Bronchial epithelial cell (primary cell): ENCODE data around the gene REG1A. TPM values are rescaled to one million over a fixed set of nuclear protein-coding genes. Genes with fewer than 3 reads are reported as not detected.

ENCODE experiments used
- DNase-seq: peaks from one replicate; pipeline ENCODE4 v3.0.0-alpha.2; 2010; ENCODE audit warnings: low read depth
- FAIRE-seq: peaks from 2 replicates; lab custom pipeline; 2011; peaks lifted over from hg19 to GRCh38; lab: Jason Lieb, UNC
- H3K27me3 ChIP-seq: 2 replicates; pipeline ENCODE4 v1.5.1; 2011; ENCODE audit warnings: low read length; ENCODE audit not compliant: control insufficient read depth, insufficient read depth
- H3K36me3 ChIP-seq: 2 replicates; pipeline ENCODE4 v1.5.1; 2011; ENCODE audit warnings: low read length; ENCODE audit not compliant: control insufficient read depth, insufficient read depth
- H3K4me3 ChIP-seq: 2 replicates; pipeline ENCODE4 v1.5.1; 2011; ENCODE audit warnings: mild to moderate bottlenecking, low read depth, low read length, control low read depth
- CTCF ChIP-seq: IDR thresholded peaks from 2 replicates; pipeline ENCODE4 v1.5.1; 2011; ENCODE audit warnings: mild to moderate bottlenecking, moderate library complexity, low read length, control low read depth, inconsistent platforms; ENCODE audit not compliant: insufficient read depth, severe bottlenecking
- total RNA-seq: library from RNA; depleted of rRNA; stranded (reverse); fragments of >200 nt; gene quantifications from 2 replicates; pipeline ENCODE4 v1.2.1, GENCODE V29; 2014

Gene REG1A, protein sequence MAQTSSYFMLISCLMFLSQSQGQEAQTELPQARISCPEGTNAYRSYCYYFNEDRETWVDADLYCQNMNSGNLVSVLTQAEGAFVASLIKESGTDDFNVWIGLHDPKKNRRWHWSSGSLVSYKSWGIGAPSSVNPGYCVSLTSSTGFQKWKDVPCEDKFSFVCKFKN
- not detected in 2 replicates for total RNA-seq

- H3K36me3 ChIP-seq = no peaks in the 10 kb centered on the region
- DNase-seq (no peak), FAIRE-seq (no peak)
- no peak for TF ChIP-seq CTCF
- no peak within 1 kb of the TSS for H3K4me3 ChIP-seq
- no peaks in the 10 kb centered on the region for H3K27me3 ChIP-seq
These were observed at the start of gene REG1A for GRCh38 chr2:79120194-79120713. TSS of gene REG1A (plus strand) at chr2:79120488. CDS start at chr2:79120862, 374 bp downstream.

DNA sequence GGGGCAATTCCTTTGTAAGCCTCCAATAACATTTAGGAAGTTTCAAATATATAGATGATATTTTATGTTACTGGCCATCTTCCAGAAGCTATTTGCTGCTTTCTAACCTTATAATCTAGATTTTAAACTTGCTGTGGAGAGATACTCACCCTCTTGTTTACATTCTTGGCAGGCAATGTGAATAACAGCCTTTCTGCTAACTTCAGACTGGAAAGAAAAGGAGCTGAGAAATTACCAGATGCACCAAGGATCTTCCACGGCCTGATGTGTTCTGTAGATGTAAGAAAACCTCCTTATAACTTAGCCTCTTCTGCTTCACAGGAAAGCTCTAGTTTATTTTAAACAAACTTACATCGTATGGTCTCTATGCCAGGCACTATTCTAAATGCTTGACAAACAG, 49.2 kb upstream of the REG1A start:
- no peak overlapping the region for H3K4me3 ChIP-seq

DNA sequence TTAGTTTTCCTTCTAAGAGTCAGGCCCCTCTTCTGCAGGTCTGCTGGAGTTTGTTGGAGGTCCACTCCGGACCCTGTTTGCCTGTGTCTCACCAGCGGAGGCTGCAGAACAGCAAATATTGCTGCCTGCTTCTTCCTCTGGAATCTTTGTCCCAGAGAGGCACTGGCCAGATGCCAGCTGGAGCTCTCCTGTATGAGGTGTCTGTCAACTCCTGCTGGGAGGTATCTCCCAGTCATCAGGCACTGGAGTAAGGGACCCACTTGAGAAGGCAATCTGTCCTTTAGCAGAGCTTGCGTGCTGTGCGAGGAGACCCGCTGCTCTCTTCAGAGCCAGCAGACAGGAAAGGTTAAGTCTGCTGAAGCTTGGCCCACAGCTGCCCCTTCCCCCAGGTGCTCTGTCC, 37.3 kb upstream of the REG1A start:
- FAIRE-seq = no peak
- Histone ChIP-seq H3K4me3 (no peak overlapping the region), H3K27me3 (no peaks in the 10 kb centered on the region), H3K36me3 (no peaks in the 10 kb centered on the region)
- no peak for TF ChIP-seq CTCF
- no peak for DNase-seq

More for the DNA sequence above, 49.2 kb upstream of the REG1A start:
- Histone ChIP-seq H3K36me3 (no peaks in the 10 kb centered on the region), H3K27me3 (no peaks in the 10 kb centered on the region)
- FAIRE-seq (no peak), DNase-seq (no peak)
- no peak for TF ChIP-seq CTCF

DNA sequence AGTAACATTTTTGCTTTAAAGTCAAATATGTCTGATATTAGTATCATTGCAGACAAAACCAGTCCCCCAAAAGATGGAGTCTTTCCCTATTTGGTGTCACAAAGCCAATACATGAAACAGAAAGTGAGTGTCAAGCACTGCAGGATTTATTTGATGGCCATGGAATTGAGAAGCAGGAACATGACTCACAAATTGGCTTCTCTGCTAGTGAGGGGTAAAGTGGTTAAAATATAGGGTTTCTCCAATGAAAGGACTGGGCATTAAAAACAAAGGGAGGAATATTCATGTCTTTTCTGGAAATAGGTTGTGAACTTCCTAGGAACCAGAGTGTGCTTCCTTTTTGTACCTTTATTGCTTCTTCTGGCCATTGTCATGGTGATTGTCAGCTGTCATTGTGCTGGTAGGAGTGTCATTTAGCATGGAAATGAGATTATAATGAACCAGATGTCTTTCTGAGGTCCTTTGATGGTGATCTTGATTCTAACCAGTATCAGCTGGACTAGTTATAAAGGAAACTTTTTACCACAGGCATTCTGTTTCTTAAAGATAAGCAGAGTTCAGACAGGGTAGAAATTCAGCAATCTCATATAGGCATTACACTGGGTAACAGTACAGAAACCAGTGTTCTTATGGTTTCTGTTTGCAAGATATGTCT, 36.6 kb upstream of the REG1A start:
- no peak for FAIRE-seq
- no peak for DNase-seq

DNA sequence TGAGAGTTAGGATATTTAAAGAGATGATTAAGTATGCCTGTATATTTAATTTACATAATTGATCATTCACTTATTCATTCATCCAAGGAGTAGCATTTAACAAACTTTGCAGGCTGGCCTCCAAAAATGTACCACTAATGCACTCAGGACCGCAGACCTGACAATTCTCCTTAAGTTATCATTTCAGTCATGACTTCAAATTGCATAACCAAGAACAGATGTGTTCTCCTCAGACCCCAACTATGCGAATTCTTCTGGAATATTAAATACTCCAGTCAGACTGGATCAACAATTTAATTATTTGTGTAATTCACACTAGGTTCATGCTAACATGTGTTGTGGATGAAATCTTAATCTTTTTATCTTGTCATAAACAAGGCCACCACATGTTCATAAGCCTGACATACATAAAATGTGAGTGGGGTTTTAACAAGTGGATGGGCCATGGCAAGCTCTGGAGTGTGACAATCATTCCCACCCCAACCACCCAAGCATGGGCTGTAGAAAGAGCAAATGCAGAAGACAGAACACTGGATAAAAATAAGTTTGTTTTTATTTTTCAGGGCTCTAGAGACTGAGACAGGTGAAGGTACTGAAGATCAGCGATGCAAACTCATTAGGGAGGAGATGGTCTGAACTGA, 35.7 kb upstream of the REG1A start:
- no peaks in the 10 kb centered on the region for H3K36me3 ChIP-seq
- H3K4me3 ChIP-seq = no peak overlapping the region
- H3K27me3 ChIP-seq = no peaks in the 10 kb centered on the region
- DNase-seq (no peak), FAIRE-seq (no peak)
- no peak for TF ChIP-seq CTCF

More for the DNA sequence above, 36.6 kb upstream of the REG1A start:
- TF ChIP-seq CTCF = no peak
- Histone ChIP-seq H3K36me3 (no peaks in the 10 kb centered on the region), H3K27me3 (no peaks in the 10 kb centered on the region), H3K4me3 (no peak overlapping the region)
